NCI-H2107 (cell line): Measurements from ENCODE around the gene NUTM2A.
"Not testable (repeated sequence)": the region's sequence is repeated elsewhere in the genome, so short reads cannot be mapped to it uniquely, and the experiment has no call there.

Experiments
- DNase-seq: peaks from one replicate; lab custom pipeline; 2025; lab: John Stamatoyannopoulos, UW

Gene NUTM2A, protein sequence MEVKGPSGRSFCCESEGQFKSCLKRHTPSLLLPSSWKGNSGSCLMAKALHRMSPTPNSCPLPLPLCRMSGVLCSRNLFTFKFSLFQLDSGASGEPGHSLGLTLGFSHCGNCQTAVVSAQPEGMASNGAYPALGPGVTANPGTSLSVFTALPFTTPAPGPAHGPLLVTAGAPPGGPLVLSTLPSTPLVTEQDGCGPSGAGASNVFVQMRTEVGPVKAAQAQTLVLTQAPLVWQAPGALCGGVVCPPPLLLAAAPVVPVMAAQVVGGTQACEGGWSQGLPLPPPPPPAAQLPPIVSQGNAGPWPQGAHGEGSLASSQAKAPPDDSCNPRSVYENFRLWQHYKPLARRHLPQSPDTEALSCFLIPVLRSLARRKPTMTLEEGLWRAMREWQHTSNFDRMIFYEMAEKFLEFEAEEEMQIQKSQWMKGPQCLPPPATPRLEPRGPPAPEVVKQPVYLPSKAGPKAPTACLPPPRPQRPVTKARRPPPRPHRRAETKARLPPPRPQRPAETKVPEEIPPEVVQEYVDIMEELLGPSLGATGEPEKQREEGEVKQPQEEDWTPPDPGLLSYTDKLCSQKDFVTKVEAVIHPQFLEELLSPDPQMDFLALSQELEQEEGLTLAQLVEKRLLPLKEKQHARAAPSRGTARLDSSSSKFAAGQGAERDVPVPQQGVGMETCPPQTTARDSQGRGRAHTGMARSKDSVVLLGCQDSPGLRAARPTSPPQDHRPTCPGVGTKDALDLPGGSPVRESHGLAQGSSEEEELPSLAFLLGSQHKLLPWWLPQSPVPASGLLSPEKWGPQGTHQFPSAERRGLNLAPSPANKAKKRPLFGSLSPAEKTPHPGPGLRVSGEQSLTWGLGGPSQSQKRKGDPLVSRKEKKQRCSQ

DNA sequence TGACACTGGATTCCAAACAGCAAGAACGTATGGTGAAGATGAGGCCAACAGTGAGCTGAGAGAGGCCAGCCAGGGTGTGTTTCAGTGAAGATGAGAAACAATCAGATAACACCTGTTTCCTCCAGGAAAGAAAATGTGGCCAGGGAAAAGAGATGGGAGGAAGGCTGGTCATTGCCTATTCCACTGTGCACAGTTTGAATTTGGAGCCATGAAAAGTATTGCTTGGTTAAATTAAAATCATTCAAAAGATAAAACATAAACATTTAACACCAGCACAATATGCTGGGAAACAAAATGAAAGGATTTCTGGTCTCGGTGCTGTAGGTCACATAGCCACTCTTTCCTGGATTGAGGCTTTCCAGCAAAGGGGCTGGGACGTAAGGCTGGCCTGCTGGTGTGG, at the start of gene NUTM2A:
TSS of gene NUTM2A (plus strand) at position 301 of the 400 bp plus-strand sequence. CDS start 383 bp downstream, outside the sequence.
- not testable (repeated sequence) for DNase-seq

DNA sequence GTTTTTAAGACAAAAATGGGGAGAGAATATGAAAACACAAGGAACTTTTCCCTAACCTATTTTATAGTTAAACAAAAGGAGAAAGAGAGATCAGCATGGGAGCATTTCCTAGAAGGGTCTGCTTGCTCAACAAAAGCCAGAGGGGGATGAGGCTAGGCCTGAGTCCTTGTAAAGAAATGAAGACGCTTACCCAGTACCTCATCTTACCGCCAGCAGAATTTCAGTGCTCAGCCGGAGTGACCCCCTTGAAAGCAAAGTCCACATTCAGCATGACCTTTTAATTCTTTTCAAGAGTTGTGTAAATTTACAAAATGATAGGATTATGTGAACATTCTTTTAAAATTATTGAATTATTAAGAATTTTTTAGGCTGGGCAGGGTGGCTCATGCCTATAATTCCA, 47.7 kb upstream of the NUTM2A start:
- not testable (repeated sequence) for DNase-seq

DNA sequence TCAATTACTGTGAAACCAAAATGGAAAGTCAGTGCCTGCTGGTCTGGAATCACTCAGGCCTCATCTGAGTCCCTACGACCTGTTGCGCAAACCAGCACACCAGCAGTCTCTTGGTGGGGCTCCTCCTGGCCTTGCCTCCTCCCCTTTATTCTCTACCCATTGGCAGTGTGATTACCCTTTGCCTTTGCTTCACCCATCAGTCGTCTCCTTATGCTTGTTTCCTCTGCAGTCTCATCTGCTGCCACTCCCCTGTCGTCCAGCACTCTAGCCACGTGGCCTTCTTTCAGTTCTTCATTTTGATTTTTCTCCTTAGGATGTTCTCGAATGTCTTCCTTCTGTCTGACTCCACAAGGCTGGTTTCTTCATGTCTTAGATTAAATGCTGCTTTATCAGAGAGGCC, 40.8 kb upstream of the NUTM2A start:
- DNase-seq = not testable (repeated sequence)

GRCh38 chr10:87186016-87186415, 39.2 kb upstream of the NUTM2A start:
- not testable (repeated sequence) for DNase-seq

- not testable (repeated sequence) for DNase-seq
Measured at GRCh38 chr10:87187573-87187972, 37.7 kb upstream of the NUTM2A start.

GRCh38 chr10:87191841-87192240, 33.4 kb upstream of the NUTM2A start:
- DNase-seq = not testable (repeated sequence)

DNA sequence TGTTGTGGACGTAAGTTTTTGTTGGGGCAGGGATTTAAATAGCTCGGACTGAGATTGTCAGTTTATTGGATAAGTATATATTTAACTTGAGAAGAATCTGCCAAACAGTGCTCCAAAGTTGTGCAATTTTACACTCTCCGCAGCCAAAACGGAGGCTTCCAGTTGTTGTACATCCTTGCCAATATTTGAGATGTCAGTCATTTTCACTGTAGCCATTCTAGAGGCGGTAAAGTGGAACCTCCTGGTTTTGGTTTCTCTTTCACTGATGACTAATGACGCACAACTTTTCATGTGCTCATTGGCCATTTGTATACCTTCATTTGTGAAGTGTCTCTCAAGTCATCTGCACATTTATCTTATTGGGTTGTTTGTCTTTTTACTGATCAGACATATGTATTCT, 24.3 kb upstream of the NUTM2A start:
- not testable (repeated sequence) for DNase-seq

DNA sequence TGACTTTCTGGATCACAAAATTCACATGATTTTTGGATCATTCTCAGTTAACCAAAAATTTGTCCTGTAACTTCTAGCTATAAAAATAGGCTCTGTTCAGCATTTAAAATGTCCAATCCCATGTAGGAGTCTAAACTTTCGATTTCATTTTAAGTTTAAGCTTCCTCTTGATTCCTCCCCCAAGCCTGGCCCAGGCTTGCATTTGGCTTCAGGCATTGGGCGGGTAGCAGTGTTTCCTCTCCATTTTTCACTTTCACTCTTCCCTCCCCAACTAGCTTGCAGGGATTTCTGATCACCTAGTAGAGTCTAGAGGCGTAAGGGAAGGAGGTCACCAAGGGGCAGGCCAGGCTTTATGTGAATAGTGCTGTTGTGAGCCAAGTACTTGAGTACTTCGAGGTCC, 20.4 kb upstream of the NUTM2A start:
- not testable (repeated sequence) for DNase-seq

- not testable (repeated sequence) for DNase-seq
Measured at GRCh38 chr10:87206922-87207321, 18.3 kb upstream of the NUTM2A start.

DNA sequence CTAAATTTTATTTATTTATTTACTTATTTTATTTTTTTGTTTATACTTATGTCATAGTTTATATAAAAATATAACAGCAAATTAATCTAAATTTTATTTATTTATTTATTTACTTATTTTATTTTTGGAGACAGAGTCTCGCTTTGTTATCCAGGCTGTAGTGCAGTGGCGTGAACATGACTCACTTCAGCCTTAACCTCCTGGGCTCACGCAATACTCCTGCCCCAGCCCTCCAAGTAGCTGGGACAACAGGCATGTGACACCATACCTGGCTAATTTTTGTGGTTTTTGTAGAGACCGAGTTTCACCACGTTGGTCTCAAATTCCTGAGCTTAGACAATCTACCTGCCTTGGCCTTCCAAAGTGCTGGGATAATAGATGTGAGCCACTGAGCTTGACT, 14.9 kb upstream of the NUTM2A start:
- DNase-seq = not testable (repeated sequence)

DNA sequence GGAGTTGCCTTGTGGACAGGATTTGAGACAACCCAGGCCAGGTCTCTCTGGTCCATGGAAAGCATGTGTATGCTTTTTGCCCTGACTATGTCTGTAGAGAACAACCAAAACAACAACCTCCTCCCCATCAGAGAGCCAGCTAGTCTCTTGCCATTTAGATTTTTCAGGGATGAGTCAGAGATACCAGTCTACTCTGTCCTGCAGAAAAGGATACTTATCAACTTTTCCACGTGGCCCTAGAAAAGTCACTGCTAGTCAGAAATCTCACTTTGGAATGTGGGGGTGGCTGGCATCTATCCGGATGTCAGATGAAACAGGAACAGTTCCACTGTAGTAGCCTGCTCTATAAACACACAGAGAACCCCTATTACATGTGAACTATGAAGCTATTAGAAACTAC, 13.4 kb upstream of the NUTM2A start:
- not testable (repeated sequence) for DNase-seq

DNA sequence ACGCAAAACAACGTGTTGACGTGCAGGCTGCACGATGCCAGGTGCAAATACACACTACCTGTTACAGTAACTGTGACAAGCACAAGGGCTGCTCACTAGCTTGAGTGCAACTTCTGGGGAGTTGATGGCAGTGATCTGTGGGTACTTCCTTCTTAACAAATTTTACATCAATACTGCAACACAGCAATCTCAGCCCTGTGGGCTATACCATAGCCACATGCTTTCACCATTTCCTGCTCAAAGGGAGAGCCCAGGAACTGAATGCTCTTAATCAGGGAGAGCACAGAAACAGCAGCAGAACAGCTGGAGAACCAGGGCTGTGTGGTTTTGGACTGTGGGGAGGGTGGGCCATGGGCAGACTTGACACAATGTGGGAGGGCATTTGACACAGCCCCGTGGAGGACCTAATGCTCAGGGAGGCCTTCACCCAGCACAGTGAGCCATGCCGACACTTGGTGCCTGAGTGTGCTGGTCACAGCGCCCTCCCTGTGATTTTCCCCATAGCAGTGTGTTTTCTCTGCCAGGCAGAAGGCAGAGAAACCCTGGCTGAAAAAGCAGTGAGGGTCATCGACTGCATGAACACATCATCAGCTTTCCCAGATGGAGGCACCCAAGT, 12.0 kb upstream of the NUTM2A start:
- DNase-seq = not testable (repeated sequence)

DNA sequence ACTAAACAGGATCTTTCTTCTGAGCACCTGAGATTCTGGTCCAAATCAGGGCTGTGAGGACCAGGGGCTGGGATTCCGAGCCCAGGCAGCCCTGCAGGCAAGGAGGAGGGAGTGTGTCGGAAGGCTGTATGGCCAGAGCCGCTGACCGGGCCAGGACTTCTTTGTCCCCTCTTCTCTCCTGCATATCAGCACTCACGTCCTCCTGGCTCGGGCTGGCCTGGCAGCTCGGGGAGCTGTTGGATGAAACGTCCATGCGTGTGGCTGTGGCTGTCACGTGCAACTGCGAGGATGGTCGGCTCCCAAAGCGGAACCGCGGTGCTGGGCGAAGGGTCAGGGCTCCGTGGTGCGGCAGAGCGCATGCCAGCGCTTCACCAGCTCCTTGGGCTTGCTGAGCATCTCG, 11.4 kb upstream of the NUTM2A start:
- not testable (repeated sequence) for DNase-seq

- DNase-seq = not testable (repeated sequence)
Measured at GRCh38 chr10:87216120-87216519, 9.1 kb upstream of the NUTM2A start.

DNA sequence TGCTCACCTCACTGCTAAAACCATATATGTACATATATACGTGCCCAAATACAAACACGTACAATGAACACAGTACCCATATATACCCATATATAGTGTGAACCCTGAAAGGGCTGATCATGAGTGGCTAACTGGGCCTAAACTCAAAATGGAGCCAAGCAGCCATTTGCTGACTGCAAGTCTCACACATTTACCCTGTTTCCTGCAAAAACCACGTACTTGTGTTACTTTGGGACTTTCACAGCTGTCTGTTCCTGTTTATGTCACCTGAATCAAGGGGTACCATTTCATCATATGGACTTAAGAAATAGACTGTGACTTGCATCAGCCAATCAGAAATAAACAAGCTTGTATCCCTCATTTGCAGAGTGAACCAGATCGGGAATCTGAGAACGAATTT, 5.9 kb upstream of the NUTM2A start:
- not testable (repeated sequence) for DNase-seq

GRCh38 chr10:87222789-87223188, 2.5 kb upstream of the NUTM2A start:
- not testable (repeated sequence) for DNase-seq

- DNase-seq = not testable (repeated sequence)
Measured at GRCh38 chr10:87228247-87228646, 3.0 kb downstream of the NUTM2A start.

DNA sequence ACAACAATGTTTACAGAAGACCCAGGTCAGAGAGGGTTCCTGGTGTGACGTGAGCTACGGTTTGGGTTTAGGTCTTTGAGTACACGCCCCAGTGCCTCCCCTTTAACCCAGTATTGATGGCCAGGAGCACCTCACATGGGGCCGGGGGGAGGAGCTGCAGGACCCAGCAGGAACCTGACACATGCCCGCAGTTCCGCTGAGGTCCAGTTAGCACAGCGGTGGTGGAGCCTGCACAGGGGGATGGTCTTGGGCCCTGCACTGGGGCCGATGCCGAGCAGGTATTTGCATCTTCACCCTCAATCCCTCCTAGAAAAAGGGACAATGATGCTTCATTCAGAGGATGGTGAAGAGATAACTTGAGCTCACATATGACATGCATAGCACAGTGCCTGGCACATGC, 4.0 kb downstream of the NUTM2A start:
- not testable (repeated sequence) for DNase-seq

- DNase-seq = not testable (repeated sequence)
Measured at GRCh38 chr10:87234854-87235253, 9.6 kb downstream of the NUTM2A start.

GRCh38 chr10:87237244-87237643, 12.0 kb downstream of the NUTM2A start:
- not testable (repeated sequence) for DNase-seq

DNA sequence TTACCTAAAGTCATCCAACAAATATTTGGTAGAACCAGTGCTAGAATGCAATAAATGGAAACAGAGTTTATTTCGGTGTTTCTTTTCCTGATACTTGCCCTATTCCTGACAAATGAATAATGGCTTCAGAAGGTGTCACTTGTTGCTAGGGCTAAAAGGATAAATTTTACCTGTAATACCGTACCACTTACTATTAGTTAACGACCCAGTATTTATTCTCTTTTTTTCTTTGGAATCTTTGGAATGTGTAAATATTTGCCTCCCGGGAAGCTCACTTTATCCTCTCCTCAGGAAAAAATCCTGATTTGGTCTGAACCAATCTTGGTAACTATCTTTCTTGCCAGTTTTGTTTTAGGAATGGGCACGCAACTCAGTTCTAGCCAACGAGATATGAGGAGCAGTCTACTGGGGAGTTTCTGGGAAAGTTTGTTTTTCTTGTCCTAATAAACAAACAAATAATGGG, 14.1 kb downstream of the NUTM2A start:
- DNase-seq = not testable (repeated sequence)

GRCh38 chr10:87242192-87242591, 16.9 kb downstream of the NUTM2A start:
- DNase-seq = not testable (repeated sequence)
